Measurements from ENCODE around the gene SPDYA. TPM values are rescaled to one million over a fixed set of nuclear protein-coding genes. Genes with fewer than 3 reads are reported as not detected.

Gene SPDYA
- total RNA-seq, 1 donor from 2014 or later: 1.4 TPM

Other genes with a start within 250 kb of the SPDYA start
- 433 TPM for gene PPP1CB, start 59.0 kb upstream of the SPDYA start, total RNA-seq
- 42.0 TPM for gene TRMT61B, start 59.5 kb downstream of the SPDYA start, total RNA-seq
- gene WDR43, start 83.8 kb downstream of the SPDYA start, total RNA-seq: 55.1 TPM
- under 0.01 TPM for gene TOGARAM2, start 170.5 kb downstream of the SPDYA start, total RNA-seq

All from occipital lobe (tissue), 1 donor.